ENCODE results near the gene CCDC7. TPM values are rescaled to one million over a fixed set of nuclear protein-coding genes. Genes with fewer than 3 reads are reported as not detected.
"Not testable (repeated sequence)": the region's sequence is repeated elsewhere in the genome, so short reads cannot be mapped to it uniquely, and the experiment has no call there.

Gene CCDC7
- 10 to 100 TPM in 1 of 2 donors, 1 to 10 TPM in 1; 7.1 to 16.7 TPM for total RNA-seq

- ATAC-seq (peak; percentile 98 to 99), DNase-seq (ENCODE audit: low spot score in 2 of 2) (peak; percentile 83 to 85)
- Mint-ChIP-seq H3K9me3 (no peaks in the 10 kb centered on the region), H3K36me3 (peaks cover 0 to 13% of the 10 kb centered on the region in 2 donors), H3K27ac (peak within 1 kb of the TSS; percentile 94 to 98)
Measured at GRCh38 chr10:32445740-32446535, at the start of gene CCDC7. Gene CCDC7 (plus strand): TSS chr10:32446140. CDS start chr10:32451643, 5,503 bp downstream.

- not testable (repeated sequence) for H3K9me3 Mint-ChIP-seq; ATAC-seq; H3K27ac Mint-ChIP-seq; DNase-seq (ENCODE audit: low spot score in 2 of 2); H3K36me3 Mint-ChIP-seq
Measured at GRCh38 chr10:32397163-32397562, 48.8 kb upstream of the CCDC7 start.

DNA sequence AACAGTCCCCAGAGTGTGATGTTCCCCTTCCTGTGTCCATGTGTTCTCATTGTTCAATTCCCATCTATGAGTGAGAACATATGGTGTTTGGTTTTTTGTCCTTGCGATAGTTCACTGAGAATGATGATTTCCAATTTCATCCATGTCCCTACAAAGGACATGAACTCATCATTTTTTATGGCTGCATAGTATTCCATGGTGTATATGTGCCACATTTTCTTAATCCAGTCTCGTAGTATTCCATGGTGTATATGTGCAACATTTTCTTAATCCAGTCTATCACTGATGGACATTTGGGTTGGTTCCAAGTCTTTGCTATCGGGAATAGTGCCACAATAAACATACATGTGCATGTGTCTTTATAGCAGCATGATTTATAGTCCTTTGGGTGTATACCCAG, 46.2 kb upstream of the CCDC7 start:
- not testable (repeated sequence) for H3K9me3 Mint-ChIP-seq; ATAC-seq; H3K36me3 Mint-ChIP-seq; DNase-seq (ENCODE audit: low spot score in 2 of 2); H3K27ac Mint-ChIP-seq

- DNase-seq (ENCODE audit: low spot score in 2 of 2) (no peak), ATAC-seq (no peak)
- no peak overlapping the region for H3K27ac Mint-ChIP-seq
- H3K9me3 Mint-ChIP-seq, result peaks cover 0 to 4% of the 10 kb centered on the region in 2 donors
- H3K36me3 Mint-ChIP-seq, result no peaks in the 10 kb centered on the region
Measured at GRCh38 chr10:32400961-32401360, 45.0 kb upstream of the CCDC7 start.

GRCh38 chr10:32402499-32402898, 43.4 kb upstream of the CCDC7 start:
- ATAC-seq (no peak), DNase-seq (ENCODE audit: low spot score in 2 of 2) (no peak)
- Mint-ChIP-seq H3K27ac (no peak overlapping the region), H3K36me3 (no peaks in the 10 kb centered on the region), H3K9me3 (peaks cover 0 to 5% of the 10 kb centered on the region in 2 donors)

DNA sequence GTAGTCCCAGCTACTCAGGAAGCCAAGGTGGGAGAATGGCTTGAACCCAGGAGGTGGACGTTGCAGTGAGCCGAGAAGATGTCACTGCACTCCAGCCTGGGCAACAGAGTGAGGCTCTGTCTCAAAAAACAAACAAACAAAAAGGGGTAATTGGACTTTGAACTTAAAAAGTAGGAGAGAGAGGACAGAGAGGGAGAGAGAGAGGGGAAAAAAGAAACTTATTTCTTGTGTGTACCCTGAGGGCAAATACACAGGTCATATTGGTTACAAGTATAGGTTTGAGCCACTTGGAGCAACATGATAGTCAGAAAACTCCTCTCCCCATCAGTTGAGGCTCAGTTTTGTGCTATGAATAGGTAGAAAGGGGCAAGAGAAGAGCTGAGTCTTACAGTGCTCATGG, 42.8 kb upstream of the CCDC7 start:
- Mint-ChIP-seq H3K9me3 (peaks cover 0 to 9% of the 10 kb centered on the region in 2 donors), H3K36me3 (no peaks in the 10 kb centered on the region), H3K27ac (no peak overlapping the region)
- no peak for DNase-seq (ENCODE audit: low spot score in 2 of 2)
- no peak for ATAC-seq

GRCh38 chr10:32408690-32409089, 37.2 kb upstream of the CCDC7 start:
- DNase-seq (ENCODE audit: low spot score in 2 of 2), result no peak
- peaks cover 0 to 19% of the 10 kb centered on the region in 2 donors for H3K9me3 Mint-ChIP-seq
- no peak for ATAC-seq
- no peak overlapping the region for H3K27ac Mint-ChIP-seq
- no peaks in the 10 kb centered on the region for H3K36me3 Mint-ChIP-seq

DNA sequence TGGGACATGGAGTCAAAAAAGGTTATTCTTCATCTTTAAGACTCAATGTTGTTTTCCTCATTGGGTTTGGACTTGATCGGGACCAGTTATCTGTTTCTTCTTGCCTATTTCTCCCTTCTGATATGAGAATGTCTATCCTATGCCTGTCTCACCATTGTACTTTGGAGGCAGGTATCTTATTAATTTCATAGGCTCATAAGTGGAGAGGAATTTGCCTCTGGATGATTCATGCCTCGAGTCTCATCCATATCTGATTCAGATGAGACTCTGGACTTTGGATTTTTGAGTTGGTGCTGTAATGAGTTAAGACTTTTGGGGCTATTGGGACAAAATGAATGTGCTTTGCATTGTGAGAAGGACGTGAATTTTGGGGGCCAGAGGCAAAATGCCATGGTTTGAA, 36.2 kb upstream of the CCDC7 start:
- H3K27ac Mint-ChIP-seq, result no peak overlapping the region
- H3K9me3 Mint-ChIP-seq, result peaks cover 0 to 19% of the 10 kb centered on the region in 2 donors
- ATAC-seq (no peak), DNase-seq (ENCODE audit: low spot score in 2 of 2) (no peak)
- H3K36me3 Mint-ChIP-seq, result no peaks in the 10 kb centered on the region

GRCh38 chr10:32410569-32410968, 35.4 kb upstream of the CCDC7 start:
- Mint-ChIP-seq H3K36me3 (no peaks in the 10 kb centered on the region), H3K27ac (peak overlapping the region in 1 of 2 donors; percentile 87), H3K9me3 (peaks cover 0 to 18% of the 10 kb centered on the region in 2 donors)
- DNase-seq (ENCODE audit: low spot score in 2 of 2), result no peak
- ATAC-seq, result no peak

DNA sequence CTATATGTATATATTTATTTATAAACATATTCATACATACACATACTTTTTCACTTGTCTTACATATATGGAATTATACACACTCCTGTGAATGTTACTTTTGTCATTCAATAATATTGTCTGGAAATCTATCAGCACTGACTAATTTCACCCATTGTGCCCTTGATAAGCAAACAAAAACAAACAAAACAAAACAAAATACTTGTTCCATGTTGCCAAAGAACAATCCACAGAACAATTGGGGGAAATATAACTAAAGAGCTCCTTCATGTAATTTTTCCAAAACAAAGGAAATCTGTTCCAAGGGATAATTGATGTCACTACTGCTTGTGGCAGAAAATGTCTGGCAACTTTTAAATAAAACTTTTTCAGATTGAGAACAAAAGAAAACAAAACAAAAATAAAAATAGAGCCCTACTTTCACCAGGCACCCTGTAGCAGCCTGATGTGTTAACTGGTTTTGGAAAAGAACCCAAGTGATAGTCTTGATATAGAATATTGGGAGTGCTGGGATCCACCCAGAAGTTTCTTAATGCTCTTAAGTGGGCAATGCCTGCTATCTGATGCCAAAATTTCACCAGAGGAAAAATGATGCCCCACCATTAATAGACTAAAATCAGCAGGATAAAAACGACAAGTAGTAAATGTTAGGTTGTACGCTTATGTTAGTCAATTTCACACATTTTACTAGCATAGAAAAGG, 34.0 kb upstream of the CCDC7 start:
- Mint-ChIP-seq H3K9me3 (peaks cover 0 to 15% of the 10 kb centered on the region in 2 donors), H3K27ac (no peak overlapping the region), H3K36me3 (no peaks in the 10 kb centered on the region)
- DNase-seq (ENCODE audit: low spot score in 2 of 2), result no peak
- ATAC-seq, result no peak

GRCh38 chr10:32412499-32412853, 33.5 kb upstream of the CCDC7 start:
- H3K9me3 Mint-ChIP-seq, result peaks cover 0 to 14% of the 10 kb centered on the region in 2 donors
- H3K27ac Mint-ChIP-seq, result no peak overlapping the region
- ATAC-seq (no peak), DNase-seq (ENCODE audit: low spot score in 2 of 2) (no peak)
- no peaks in the 10 kb centered on the region for H3K36me3 Mint-ChIP-seq

- no peak overlapping the region for H3K27ac Mint-ChIP-seq
- peak; percentile 98 to 99 for ATAC-seq
Measured at GRCh38 chr10:32413513-32413912, 32.4 kb upstream of the CCDC7 start.

GRCh38 chr10:32415361-32415760, 30.6 kb upstream of the CCDC7 start:
- peaks cover 0 to 4% of the 10 kb centered on the region in 2 donors for H3K9me3 Mint-ChIP-seq
- no peak overlapping the region for H3K27ac Mint-ChIP-seq
- ATAC-seq, result no peak
- no peak for DNase-seq (ENCODE audit: low spot score in 2 of 2)
- H3K36me3 Mint-ChIP-seq, result no peaks in the 10 kb centered on the region

More at GRCh38 chr10:32413513-32413912, 32.4 kb upstream of the CCDC7 start:
- peak; percentile 56 to 66 for DNase-seq (ENCODE audit: low spot score in 2 of 2)
- Mint-ChIP-seq H3K36me3 (no peaks in the 10 kb centered on the region), H3K9me3 (peaks cover 0 to 6% of the 10 kb centered on the region in 2 donors)

GRCh38 chr10:32417911-32418547, 27.9 kb upstream of the CCDC7 start:
- DNase-seq (ENCODE audit: low spot score in 2 of 2), result no peak
- peaks cover 0 to 6% of the 10 kb centered on the region in 2 donors for H3K9me3 Mint-ChIP-seq
- no peak overlapping the region for H3K27ac Mint-ChIP-seq
- no peak for ATAC-seq
- H3K36me3 Mint-ChIP-seq, result no peaks in the 10 kb centered on the region

- H3K36me3 Mint-ChIP-seq, result no peaks in the 10 kb centered on the region
- H3K9me3 Mint-ChIP-seq, result peaks cover 0 to 6% of the 10 kb centered on the region in 2 donors
- ATAC-seq (no peak), DNase-seq (ENCODE audit: low spot score in 2 of 2) (no peak)
- no peak overlapping the region for H3K27ac Mint-ChIP-seq
Measured at GRCh38 chr10:32418572-32418971, 27.4 kb upstream of the CCDC7 start.

DNA sequence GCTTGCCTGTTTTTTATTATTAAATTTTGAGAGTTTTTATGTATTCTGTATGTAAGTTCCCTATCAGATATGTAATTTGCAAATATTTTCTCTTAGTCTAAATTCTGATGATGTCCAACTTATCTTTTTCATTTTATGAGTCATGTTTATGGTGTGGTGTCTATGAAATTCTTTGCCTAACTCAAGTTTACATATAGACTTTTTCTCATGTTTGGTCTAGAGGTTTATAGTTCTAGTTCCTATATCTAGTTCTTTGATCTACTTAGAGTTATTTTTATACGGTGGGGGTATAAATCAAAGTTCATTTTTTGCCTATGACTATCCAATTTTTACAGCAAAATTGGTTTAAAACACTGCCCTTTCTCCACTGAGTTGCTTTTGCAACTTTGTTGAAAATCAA, 26.3 kb upstream of the CCDC7 start:
- DNase-seq (ENCODE audit: low spot score in 2 of 2) (no peak), ATAC-seq (no peak)
- Mint-ChIP-seq H3K9me3 (peaks cover 6 to 8% of the 10 kb centered on the region in 2 donors), H3K27ac (no peak overlapping the region), H3K36me3 (no peaks in the 10 kb centered on the region)

- Mint-ChIP-seq H3K9me3 (peaks cover 6 to 11% of the 10 kb centered on the region in 2 donors), H3K27ac (no peak overlapping the region), H3K36me3 (no peaks in the 10 kb centered on the region)
- no peak for ATAC-seq
- no peak for DNase-seq (ENCODE audit: low spot score in 2 of 2)
Measured at GRCh38 chr10:32426186-32426585, 19.8 kb upstream of the CCDC7 start.

Measured in activated naive CD4-positive, alpha-beta T cell treated with anti-CD3 and anti-CD28 coated beads, Interleukin-2, amount 50 U/mL, for 72 hours (primary cell).